Uterus (tissue), 2 donors: ENCODE data around the gene WAC.

ENCODE experiments used
- CTCF ChIP-seq, 4 experiments: fragments of 200-600 bp in 2 of 4; fragments of 450-650 bp in 2 of 4; sonication (generic) in 2 of 4; IDR thresholded peaks; one replicate each; pipeline ENCODE4 v1.5.1; 2016 to 2019; ENCODE audit warnings: antibody characterized with exemption in 4 of 4, mild to moderate bottlenecking in 2 of 4, moderate library complexity in 1 of 4
- POLR2A ChIP-seq, 2 donors: fragments of 450-650 bp; IDR thresholded peaks; one replicate each; pipeline ENCODE4 v1.6.1; 2016; ENCODE audit warnings: antibody characterized with exemption in 2 of 2, mild to moderate bottlenecking in 1 of 2, moderate library complexity in 1 of 2

DNA sequence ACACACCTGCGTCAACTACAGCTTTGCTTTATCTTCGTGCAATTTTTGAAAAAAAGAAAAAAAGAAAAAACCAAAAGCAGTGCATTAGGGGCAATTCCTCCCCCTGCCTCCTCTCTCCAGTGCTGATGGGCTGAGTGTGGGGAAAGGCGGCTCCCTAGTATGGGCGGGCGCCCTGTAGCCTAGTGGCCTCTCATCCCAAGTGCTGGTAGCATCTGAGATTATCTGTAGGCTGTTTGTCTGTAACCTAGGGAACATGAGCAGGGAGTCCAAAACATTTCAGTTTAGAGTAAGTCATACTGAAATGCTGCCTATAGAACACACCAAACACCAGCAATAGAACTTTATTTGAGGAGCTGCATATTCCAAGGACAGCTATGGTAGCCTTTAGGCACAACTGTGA, 119.8 kb downstream of the WAC start:
- TF ChIP-seq POLR2A (IDR thresholded peaks at IDR 0.05) (no peak), CTCF (IDR thresholded peaks at IDR 0.05) (no peak)
